Activated CD8-positive, alpha-beta memory T cell treated with anti-CD3 and anti-CD28 coated beads, Interleukin-2, amount 50 U/mL, for 1 hour (primary cell): ENCODE data around the gene CSNK1A1.
"Not testable (repeated sequence)": the region's sequence is repeated elsewhere in the genome, so short reads cannot be mapped to it uniquely, and the experiment has no call there.

Experiments used
- DNase-seq: peaks from one replicate; pipeline ENCODE4 v3.0.0-alpha.2; 2020; ENCODE audit errors: extremely low read depth

CSNK1A1 gene

DNA sequence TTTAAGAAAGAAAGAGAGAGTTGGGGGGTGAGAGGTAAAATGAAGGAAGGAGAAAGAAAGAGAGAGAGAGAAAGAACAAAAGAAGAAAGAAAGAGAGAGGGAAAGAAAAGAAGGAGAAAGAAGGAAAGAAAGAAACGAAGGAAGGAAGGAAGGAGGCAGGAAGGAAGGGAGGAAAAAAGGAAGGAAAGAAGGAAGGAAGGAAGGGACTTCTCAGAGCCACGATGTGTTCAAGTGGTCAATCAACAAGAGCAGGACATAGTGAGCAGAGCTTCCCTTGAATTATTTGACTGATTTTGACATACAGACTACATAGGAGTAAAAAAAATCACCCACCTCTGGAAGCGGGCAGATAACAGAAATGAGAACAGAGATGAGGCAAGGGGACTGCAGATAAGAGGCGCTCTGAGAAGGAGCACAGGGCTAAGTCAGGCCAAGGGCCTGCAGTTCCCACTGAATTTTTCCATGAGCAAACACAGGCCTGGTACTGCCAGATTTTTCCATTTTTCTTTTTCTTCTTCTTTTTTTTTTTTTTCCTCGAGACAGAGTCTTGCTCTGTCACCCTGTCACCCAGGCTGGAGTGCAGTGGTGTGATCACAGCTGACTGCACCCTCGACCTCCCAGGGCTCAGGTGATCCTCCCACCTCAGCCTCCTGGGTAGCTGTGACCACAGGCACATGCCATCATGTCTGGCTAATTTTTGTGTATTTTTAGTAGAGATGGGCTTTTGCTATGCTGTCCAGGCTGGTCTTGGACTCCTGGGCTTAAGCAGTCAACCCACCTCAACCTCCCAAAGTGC lies 94.4 kb downstream of the CSNK1A1 start:
- DNase-seq, result no peak

DNA sequence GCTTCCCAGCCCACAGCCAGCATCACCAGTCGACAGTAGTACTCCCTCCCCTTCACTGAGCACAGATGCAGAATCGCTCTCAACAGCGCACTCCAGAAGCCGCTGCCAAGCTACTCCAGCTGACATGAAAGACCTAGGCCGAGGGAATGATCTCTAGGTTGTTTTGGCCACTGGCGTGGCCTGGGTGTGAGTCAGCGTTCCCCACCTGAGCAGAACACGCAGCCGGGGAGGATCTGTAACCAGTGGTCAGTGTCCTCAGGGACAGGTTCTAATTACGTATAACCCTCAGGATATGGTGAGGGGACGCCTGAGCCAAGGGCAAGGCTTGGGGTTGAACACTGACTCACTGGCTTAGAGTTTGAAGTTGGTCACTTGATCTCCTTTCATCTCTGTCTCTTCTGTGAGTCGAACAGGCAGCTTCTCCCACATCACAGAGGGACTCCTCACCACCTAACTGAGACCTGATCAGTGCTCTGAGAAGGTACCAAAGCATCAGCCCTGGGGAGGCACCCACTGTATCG lies 95.3 kb downstream of the CSNK1A1 start:
- no peak for DNase-seq

DNA sequence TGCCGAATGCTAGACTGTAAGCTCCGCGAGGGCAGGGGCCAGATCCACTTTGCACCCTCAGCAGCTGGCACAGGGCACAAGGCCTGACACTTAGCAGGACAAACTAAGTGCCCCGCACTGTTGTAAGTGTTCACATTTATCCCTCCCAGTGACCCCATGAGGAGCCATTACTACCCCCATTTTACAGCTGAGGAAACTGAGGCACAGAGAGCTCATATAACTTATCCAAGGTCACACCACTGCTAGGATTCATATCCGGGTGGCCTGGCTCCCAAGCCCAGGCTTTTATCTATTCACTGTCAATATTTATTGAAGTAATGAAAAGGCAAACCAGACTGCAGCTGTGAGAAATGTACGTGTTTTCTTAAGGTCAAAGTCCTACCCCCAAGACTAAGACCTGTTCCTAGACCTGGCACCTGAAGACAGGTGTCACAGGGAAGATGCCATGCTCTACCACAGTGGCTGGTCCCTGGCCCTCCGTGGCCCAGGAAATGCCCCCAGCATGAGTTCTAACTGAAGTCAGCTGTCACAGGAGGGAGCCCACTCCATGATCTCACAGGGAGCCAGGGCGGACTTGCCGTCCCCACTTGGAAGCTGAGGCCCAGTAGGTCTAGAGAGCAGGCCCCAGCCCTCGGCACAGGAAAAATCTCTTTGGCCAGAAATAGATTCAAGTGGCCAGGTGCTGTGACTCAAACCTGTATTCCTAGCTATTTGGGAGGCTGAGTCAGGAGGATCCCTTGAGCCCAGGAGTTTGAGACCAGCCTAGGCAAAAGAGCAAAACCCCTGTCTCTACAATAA lies 97.4 kb downstream of the CSNK1A1 start:
- no peak for DNase-seq

DNA sequence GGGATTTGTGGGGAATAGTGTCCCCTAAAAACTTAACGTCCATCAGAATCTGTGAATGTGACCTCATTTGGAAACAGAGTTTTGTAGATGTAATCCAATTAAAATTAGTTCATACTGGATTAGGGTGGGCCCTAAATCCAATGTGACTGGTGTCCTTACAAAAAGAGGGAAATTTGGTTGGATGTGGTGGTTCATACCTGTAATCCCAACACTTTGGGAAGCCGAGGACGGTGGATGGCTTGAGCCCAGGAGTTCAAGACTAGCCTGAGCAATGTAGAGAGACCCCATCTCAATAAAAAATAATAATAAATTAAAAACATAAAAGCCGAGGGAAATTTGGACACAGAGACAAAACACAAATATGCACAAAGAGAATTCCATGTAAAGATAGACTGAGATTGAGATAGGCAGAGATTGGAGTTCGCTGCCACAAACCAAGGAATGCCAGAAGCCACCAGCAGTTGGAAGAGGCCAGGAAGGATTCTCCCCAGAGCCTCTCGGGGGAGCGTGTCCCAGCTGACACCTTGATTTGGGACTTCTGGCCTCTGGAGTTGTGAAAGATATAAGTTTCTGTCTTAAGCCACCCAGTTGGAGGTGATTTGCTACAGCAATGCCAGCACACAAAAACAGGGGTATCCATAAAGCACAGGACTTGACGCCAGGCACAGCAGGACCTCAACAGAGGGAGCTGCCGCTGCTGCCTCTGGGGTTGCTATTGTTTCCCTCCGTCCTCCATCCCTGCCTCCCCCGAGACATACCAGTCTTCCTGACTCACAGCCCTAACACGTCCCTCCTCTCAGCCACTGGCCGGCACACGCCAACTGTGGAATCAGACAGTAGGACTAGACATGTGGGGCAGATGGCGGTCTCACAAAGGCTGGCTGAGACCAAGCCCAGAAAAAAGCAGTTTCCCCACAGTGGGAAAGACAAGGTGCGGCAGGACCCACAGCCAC lies 98.3 kb downstream of the CSNK1A1 start:
- no peak for DNase-seq

DNA sequence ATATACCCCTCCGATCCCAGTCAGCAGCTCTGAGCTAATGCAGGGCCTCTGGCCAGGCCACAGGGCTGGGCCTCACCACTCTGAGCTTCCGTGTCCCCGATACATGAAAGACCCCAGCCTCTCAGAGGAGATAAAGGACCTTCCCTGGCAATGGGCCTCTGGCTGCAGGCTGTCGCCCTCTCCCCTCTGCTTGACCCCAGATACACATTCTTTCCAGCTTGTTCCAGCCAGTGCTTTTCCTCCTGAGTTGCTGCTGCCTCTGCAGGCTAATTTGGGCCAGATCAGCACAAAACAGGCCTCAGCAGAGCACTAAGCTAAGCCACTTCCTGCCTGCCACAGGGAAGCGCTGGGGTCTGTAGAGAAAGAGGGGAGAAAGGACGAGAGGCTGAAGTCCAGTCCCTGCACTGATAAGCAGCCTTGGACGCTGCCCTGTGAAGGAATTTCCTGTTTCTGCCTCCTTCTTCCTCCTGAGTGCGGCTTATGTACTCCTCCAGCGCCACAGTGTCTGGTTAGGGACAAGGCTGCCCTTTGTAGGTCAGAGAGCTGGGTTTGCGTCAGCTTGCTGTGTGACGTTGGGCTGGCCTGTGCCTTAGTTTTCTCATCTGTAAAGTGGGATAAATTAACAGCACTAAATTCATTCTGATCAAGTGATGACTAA lies 99.1 kb downstream of the CSNK1A1 start:
- no peak for DNase-seq

DNA sequence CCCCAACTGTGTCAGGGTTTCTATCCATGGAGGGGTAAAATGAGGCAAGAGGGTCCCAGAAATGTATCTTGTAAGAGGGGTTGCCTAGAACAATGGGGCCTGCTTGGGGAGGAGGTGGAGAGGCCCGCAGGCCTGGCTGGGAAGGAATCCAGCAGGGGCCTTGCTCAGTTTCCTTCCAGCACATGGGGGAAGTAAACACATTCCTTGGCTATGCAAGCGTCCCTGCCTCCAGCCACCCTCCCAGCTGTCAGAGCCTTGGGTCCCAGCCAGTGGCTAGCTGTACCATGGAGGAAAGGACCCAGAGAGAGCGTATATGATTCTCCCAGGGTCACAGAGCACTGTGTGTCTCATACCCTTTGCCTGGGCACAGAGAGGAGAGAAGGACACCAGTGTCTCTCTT lies 101.0 kb downstream of the CSNK1A1 start:
- DNase-seq, result no peak

DNA sequence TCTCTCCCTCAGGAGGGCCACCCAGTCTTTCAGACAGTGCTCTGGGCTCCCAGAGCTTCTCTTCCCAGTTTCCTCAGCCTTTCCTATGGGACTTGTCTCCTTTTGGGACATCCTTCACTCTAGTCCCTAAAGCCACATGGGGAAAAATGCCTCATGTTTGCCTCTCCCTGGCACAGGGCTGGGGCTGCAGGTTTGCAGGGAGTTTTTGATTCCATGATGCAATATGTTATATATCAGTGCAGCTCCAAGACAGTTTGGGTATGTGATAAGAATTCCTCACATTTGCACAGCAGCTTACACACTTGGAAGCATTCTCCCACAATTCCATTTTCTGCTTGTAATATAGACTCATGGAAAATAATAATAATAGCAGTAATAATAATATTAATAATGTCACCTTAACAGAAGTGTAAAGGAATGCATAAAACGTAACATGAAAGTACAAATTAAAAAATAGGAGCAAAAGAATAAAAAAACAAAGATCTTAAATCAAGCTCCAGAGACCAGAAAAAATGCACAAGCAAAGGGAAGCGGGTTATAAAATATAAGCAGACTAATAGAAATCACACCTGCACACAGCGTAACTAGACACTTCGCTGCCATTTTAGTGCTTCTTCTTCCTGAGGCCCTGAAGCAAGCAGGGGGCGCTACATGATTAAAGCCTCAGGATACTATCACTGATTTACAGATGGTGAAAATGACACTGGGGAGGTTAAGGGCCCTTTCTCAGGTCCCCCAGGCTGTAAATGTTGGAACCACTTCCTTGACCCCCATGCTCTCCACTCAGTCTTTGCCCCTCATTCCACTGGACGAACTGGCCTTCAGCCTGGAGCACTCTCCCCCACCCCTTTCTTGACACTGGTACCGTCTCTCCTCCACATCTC lies 102.2 kb downstream of the CSNK1A1 start:
- DNase-seq, result no peak

DNA sequence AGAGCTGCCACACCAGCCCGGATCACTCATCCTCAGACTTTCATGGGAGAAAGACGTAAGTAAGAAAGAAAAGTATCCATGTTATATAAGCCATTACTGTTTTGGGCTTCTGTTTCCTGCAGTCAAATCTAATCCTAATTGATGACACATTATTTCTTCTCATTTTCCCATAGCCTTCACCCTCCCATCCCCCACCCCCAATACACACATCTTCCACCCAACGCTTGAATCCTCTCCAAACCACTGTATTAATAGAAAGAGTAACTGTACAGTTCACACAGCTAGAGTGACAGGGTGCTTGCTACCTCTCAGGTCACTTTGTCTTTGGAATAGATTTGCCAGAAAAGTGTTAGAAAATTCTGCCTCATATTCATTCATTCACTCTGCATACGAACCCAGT lies 102.8 kb downstream of the CSNK1A1 start:
- no peak for DNase-seq

DNA sequence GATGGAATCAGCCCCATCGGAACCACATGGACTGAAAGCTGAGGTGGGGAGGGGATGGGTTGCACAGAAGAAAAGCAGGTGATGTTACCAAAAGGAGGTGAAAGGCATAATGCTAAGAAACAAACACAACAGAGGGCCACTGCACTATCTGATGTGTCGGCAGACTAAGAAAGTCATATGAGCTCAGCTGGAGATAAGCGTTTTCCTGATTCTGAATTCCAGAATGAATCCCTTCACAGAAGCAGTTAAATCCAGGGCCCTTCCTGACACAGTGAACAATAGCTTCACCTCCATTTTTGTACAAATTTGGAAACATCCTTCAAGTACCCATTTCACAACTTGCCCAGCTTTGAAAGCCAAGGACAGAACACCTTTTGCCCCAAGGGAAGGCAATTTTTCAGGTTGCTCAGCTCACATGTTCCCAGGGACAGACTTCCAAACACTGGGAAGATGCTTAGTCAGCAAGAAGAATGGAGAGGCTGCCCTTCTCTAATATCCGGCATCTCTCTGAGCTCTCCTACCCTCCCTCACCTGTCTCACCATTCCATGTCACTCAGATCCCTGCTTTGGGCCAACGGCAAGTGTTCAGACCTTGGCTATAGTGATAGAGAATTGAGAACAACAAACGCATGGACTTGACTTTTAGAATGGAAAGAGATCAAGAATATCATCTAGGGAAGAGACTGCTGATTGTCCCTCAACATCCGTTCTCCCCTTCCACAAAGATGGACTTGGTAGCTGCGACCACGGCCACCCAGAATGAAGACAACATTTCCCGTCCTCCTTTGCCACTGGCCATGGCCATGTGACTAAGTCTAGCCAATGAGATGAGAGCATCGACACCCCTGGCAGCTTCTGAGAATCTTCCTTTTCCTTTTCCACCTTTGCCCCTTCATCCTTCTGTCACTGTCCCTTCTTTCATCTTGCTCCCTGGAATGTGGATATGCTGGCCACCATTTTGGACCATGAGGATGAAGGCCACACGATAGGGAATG lies 103.6 kb downstream of the CSNK1A1 start:
- DNase-seq, result no peak

DNA sequence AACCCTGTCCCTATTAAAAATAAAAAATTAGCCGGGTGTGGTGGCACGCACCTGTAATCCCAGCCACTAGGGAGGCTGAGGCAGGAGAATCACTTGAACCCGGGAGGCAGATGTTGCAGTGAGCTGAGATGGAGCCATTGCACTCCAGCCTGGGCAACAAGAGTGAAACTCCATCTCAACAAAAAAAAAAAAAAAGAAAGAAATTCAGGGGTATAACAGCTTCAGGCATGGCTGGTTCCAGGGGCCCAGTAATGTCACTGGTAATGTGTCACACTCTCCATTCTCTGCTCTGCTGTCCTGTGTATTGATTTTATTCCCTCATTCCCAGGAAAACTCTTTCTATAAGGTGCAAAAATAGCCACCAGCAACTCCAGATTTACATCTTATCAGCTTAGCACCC lies 104.4 kb downstream of the CSNK1A1 start:
- not testable (repeated sequence) for DNase-seq

DNA sequence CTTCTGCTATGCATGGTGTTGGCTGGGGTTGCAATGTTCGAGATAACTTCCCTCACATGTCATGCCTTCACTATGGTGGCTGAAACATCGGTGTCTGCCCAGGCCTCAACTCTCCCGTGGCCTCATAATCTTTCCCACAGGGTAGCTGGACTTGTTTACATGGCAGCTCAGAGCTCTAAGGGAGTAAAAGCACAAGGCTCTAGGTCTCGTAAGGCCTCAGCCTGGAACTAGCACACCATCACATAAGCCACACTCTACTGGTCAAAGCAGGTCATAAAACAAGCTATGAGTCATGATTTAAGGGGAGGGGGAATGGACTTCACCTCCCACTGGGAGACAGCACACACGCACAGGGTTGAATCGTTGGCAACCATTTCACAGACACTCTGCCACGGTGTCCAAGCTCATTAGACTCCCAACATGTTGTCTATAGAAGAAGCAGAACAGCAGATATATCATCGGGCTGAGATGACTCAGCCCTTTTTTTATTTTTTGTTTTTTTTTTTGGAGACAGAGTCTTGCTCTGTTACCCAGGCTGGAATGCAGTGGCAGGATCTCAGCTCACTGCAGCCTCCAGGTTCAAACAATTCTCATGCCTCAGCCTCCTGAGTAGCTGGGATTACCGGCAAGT lies 105.4 kb downstream of the CSNK1A1 start:
- no peak for DNase-seq

DNA sequence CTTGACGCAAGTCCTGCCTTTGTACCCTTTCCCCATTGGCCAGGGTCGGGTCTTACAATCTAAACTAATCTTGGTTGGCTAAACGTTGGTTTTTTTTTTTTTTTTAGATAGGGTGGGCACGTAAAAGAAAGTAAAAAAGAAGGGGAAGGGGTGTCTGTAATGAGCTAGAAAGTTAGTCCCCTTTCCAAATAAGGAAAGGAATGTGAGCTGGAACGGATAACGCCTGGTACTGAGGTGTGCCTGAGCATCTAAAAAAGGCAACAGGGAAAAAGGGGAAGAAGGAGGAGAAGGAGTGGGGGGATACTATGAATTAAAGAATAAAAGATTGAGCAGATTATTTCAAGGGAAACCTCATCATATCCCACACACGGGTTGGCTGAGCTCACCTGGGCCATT lies 105.9 kb downstream of the CSNK1A1 start:
- DNase-seq, result no peak

DNA sequence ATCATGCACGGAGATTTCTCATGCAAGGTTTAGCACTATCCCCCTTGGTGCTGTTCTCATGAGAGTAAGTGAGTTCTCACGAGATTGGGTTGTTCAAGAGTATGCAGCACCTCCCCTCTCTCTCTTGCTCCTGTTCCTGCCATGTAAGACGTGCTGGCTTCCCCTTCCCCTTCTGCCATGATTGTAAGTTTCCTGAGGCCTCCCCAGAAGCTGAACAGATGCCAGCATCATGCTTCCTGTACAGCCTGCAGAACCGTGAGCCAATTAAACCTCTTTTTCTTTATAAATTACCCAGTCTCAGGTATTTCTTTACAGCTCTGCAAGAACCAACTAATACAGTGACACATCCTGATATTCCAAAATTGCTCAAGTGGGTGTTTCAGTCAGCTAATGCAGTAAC lies 106.8 kb downstream of the CSNK1A1 start:
- not testable (repeated sequence) for DNase-seq

DNA sequence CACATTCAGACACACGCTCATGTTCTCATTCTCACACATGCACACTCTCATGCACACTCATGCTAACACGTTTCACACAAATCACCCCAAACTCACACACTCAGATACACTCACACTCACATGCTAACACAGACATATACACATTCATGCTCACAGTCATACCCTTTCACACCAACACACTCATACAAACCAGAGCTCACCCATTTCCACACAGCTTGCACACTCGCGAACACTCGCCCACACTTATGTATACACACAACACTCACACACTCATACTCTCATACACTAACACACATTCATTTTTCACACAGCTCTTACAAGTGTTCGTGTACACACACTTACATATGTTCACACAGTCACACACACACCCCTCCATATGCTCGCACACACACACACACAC lies 108.0 kb downstream of the CSNK1A1 start:
- no peak for DNase-seq

DNA sequence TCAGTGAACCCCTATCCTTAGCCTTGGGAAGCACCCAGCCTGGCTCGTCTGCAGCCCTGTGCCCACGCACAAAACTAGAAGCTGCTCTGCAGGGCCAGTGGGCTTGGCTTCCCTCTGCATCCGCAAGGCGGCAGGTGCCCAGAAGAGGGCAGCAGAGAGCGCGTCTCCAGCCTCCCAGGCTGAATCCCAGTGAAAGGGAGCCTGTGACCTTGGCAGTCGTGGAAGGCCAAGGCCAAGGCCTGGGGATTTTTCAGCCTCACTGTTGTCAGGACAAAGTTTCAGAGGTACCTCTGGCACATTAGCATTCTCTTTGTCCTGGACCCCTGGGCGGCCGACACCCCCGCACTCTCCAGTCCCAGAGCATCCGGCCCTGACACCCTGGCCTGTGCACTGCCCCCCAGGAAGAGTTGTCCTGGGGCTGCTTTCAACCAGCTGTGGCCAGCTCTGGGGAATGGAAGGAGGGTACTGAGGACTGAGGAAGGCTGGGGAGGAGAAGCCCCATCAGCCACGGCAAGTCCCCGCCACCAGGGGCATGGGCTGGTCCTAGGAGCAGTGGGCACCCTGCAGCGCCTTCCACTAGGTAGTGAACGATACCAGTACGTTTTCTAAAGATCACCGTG lies 108.6 kb downstream of the CSNK1A1 start:
- DNase-seq, result peak; percentile 21
